Endothelial cell of umbilical vein (primary cell): ENCODE data around the gene RAD51B. TPM values are rescaled to one million over a fixed set of nuclear protein-coding genes. Genes with fewer than 3 reads are reported as not detected.

ENCODE experiments used
- BruUV-seq: library from RNA; stranded (reverse); fragments of 400-500 nt; replicated peaks from 2 replicates; lab custom pipeline; 2021; lab: Mats Ljungman, UMichigan
- CTCF ChIA-PET: fragments of 300-600, 350-600 bp; sonication (Branson Sonifier 250); formaldehyde crosslinking; loops from one replicate; lab custom pipeline; 2021; ENCODE audit warnings: antibody characterized with exemption, inconsistent platforms; lab: Charles Lee
- POLR2A ChIA-PET: fragments of 300-600, 350-600 bp; sonication (Branson Sonifier 250); formaldehyde crosslinking; loops from one replicate; lab custom pipeline; 2021; ENCODE audit warnings: antibody characterized with exemption, inconsistent platforms; lab: Charles Lee
- DNase-seq: peaks from one replicate; pipeline ENCODE4 v3.0.0-alpha.2; 2011; ENCODE audit warnings: low read depth, low spot score
- FAIRE-seq: peaks from 2 replicates; lab custom pipeline; 2011; peaks lifted over from hg19 to GRCh38; lab: Jason Lieb, UNC
- H2AFZ ChIP-seq: 2 replicates; pipeline ENCODE4 v1.6.0; 2012; ENCODE audit warnings: low read depth, low read length, control low read depth, inconsistent platforms
- H3K27ac ChIP-seq: 2 replicates; pipeline ENCODE4 v1.5.1; 2011; ENCODE audit warnings: low read depth, mild to moderate bottlenecking, control low read depth, low read length, moderate library complexity; ENCODE audit not compliant: insufficient read depth
- H3K27me3 ChIP-seq, 2 experiments: 2 replicates each; pipeline versions ENCODE4 v1.6.0 to v1.6.1; 2011; ENCODE audit warnings: low read length in 2 of 2, mixed read lengths in 1 of 2; ENCODE audit not compliant: control insufficient read depth in 2 of 2, insufficient read depth in 2 of 2
- H3K36me3 ChIP-seq, 2 experiments: 2 replicates in 1 of 2; 3 replicates in 1 of 2; pipeline ENCODE4 v1.5.1; 2011; ENCODE audit warnings: low read length in 2 of 2, mild to moderate bottlenecking in 1 of 2, moderate library complexity in 1 of 2; ENCODE audit not compliant: control insufficient read depth in 2 of 2, insufficient read depth in 2 of 2; ENCODE audit errors: extremely low read depth in 1 of 2
- H3K4me1 ChIP-seq: 3 replicates; pipeline ENCODE4 v1.5.1; 2011; ENCODE audit warnings: mild to moderate bottlenecking, low read length; ENCODE audit not compliant: control insufficient read depth, insufficient read depth; ENCODE audit errors: extremely low read depth
- H3K4me2 ChIP-seq: 2 replicates; pipeline ENCODE4 v1.6.1; 2011; ENCODE audit warnings: low read length, control low read depth, mixed read lengths; ENCODE audit not compliant: insufficient read depth
- H3K4me3 ChIP-seq, 3 experiments: fragments of 200-600 bp in 1 of 3; sonication (generic), shearing (Covaris generic) in 1 of 3; replicated peaks in 1 of 3; 2 replicates each; pipeline ENCODE4 v1.5.1; 2011 to 2016; ENCODE audit warnings: control low read depth in 3 of 3, low read length in 3 of 3, mild to moderate bottlenecking in 2 of 3, inconsistent platforms in 1 of 3, low read depth in 1 of 3, moderate library complexity in 1 of 3; ENCODE audit not compliant: insufficient read depth in 1 of 3
- H3K79me2 ChIP-seq: 2 replicates; pipeline ENCODE4 v1.6.0; 2012; ENCODE audit warnings: low read length, inconsistent platforms; ENCODE audit not compliant: control insufficient read depth, insufficient read depth
- H3K9ac ChIP-seq: replicated peaks from 2 replicates; pipeline ENCODE3; 2011; ENCODE audit warnings: low read length, control low read depth; ENCODE audit not compliant: insufficient read depth; ENCODE audit errors: extremely low read depth
- H3K9me1 ChIP-seq: replicated peaks from 3 replicates; pipeline ENCODE4 v1.6.0; 2011; ENCODE audit warnings: mild to moderate bottlenecking, low read length; ENCODE audit not compliant: control insufficient read depth, insufficient read depth; ENCODE audit errors: extremely low read depth
- H3K9me3 ChIP-seq: replicated peaks from 2 replicates; pipeline ENCODE4 v1.5.1; 2012; ENCODE audit warnings: low read length, inconsistent platforms; ENCODE audit not compliant: control insufficient read depth, insufficient read depth
- H4K20me1 ChIP-seq: replicated peaks from 2 replicates; pipeline ENCODE3; 2011; ENCODE audit warnings: mild to moderate bottlenecking, low read length; ENCODE audit not compliant: control insufficient read depth, insufficient read depth; ENCODE audit errors: extremely low read depth
- EZH2 ChIP-seq: IDR thresholded peaks from 2 replicates; pipeline ENCODE4 v1.6.1; 2012; ENCODE audit warnings: borderline replicate concordance, low read depth, mild to moderate bottlenecking, moderate library complexity, low read length, inconsistent platforms; ENCODE audit not compliant: severe bottlenecking
- FOS ChIP-seq: IDR thresholded peaks from 2 replicates; pipeline ENCODE4 v1.6.1; 2011; ENCODE audit warnings: mild to moderate bottlenecking, low read length, moderate library complexity, borderline replicate concordance; ENCODE audit not compliant: insufficient read depth
- GATA2 ChIP-seq: IDR thresholded peaks from 2 replicates; pipeline ENCODE4 v1.7.0; 2011; ENCODE audit warnings: low read depth, mild to moderate bottlenecking, moderate library complexity, mixed read lengths, low read length; ENCODE audit not compliant: insufficient read length, insufficient read depth
- JUN ChIP-seq: IDR thresholded peaks from 2 replicates; pipeline ENCODE4 v1.6.1; 2011; ENCODE audit warnings: borderline replicate concordance, low read depth; ENCODE audit not compliant: insufficient read length, insufficient read depth
- MYC ChIP-seq: IDR thresholded peaks from one replicate; pipeline ENCODE4 v1.6.1; 2011; ENCODE audit warnings: mild to moderate bottlenecking, low read depth, low read length
- POLR2A ChIP-seq: IDR thresholded peaks from 2 replicates; pipeline ENCODE4 v1.6.1; 2012; ENCODE audit warnings: low read depth, mild to moderate bottlenecking, control low read depth, low read length
- POLR2AphosphoS5 ChIP-seq: IDR thresholded peaks from 2 replicates; pipeline ENCODE4 v1.6.1; 2012; ENCODE audit warnings: low read depth, mild to moderate bottlenecking, control low read depth, low read length, moderate library complexity; ENCODE audit not compliant: insufficient read depth
- dilution Hi-C: fragments of 300-500 bp; cut with MboI; formaldehyde crosslinking; loops from one replicate; pipeline ENCODE4 v1.15.0; 2019; ENCODE audit warnings: low sequenced_read_pairs; ENCODE audit not compliant: extremely low pct_ligation_motif_present
- intact Hi-C: fragments of 100-400 bp; cut with micrococcal nuclease; formaldehyde crosslinking; loops from one replicate; pipeline ENCODE4 v1.10.0; 2022
- polyA plus RNA-seq, 4 experiments: library from polyadenylated mRNA; depleted of rRNA in 3 of 4; stranded (reverse) in 3 of 4; unstranded in 1 of 4; fragments of >200 nt; gene quantifications; 2 replicates each; pipeline versions ENCODE4 v1.2.1 to v1.2.3, GENCODE V29; 2011 to 2012; ENCODE audit warnings: missing spikeins in 1 of 4
- total RNA-seq: library from RNA; stranded (reverse); gene quantifications from 2 replicates; pipeline ENCODE4 v1.2.3, GENCODE V29; 2021
- TF ChIP-seq, protein P1 (sequence below), 2 donors: IDR thresholded peaks; 1 replicate in 1 of 2; 2 replicates in 1 of 2; pipeline ENCODE4 v1.5.1; 2011; ENCODE audit warnings: low read length in 2 of 2, mild to moderate bottlenecking in 2 of 2, moderate library complexity in 2 of 2, control low read depth in 1 of 2, inconsistent platforms in 1 of 2, low read depth in 1 of 2; ENCODE audit not compliant: insufficient read depth in 1 of 2; ENCODE audit errors: extremely low read depth in 1 of 2
- TF ChIP-seq, protein P2 (sequence below): IDR thresholded peaks from 2 replicates; pipeline ENCODE4 v1.6.1; 2011; ENCODE audit not compliant: insufficient read depth, insufficient read length

RAD51B gene
- total and polyA plus RNA-seq, 2 donors (not counting 3 experiments of a cell fraction or from before 2014, with no cell fraction given) = 3.9 to 19.0 TPM

DNA sequence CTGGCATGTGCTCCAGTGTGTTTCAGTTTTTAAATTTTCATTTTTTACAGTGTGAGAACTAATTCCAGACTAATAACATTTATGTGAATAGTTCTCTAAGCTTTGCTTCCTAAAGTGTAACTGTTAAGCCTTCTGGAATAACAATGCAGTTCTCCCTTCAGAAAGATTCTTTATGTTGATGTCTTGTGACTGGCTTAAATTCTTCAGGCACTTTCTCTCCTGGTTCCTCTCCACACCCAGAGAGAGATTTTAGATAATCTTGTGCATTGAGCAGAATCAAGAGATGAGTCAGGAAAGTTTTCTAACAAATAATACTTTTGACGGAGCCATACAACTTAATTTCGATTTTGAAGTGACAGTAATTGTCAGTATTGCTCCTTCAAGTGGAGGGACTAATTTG lies 118.5 kb downstream of the RAD51B start:
- CTCF ChIA-PET = interaction anchor here (1.0 to 2.4 kb wide), 5 partner anchors 304 to 906 kb away, joined by 3 to 12 read pairs (median 4); no protein-coding TSS in a partner anchor
- POLR2A ChIA-PET = interaction anchor here (0.6 kb wide), 1 partner anchor 343 kb away, joined by 3 read pairs; no protein-coding TSS in a partner anchor
- H3K79me2 ChIP-seq = no peaks in the 10 kb centered on the region
- no peaks in the 10 kb centered on the region for H4K20me1 ChIP-seq
- no peak overlapping the region for H2AFZ ChIP-seq
- dilution Hi-C loops (loop anchor here (25.0 kb wide), 1 partner anchor 874 kb away; no protein-coding TSS in a partner anchor), intact Hi-C loops (no loop called here)
- no peak overlapping the region for H3K4me2 ChIP-seq
- no peak for FAIRE-seq
- TF ChIP-seq EZH2 = no peak
- H3K27me3 ChIP-seq = no peaks in the 10 kb centered on the region
- no peak for DNase-seq
- no peaks in the 10 kb centered on the region for H3K9me1 ChIP-seq
- H3K9me3 ChIP-seq = no peaks in the 10 kb centered on the region
- BruUV-seq = no TSS peak
- H3K9ac ChIP-seq = no peak overlapping the region
- peaks cover 17% of the 10 kb centered on the region for H3K4me1 ChIP-seq
- no peaks in the 10 kb centered on the region for H3K36me3 ChIP-seq
- H3K4me3 ChIP-seq = no peak overlapping the region
- H3K27ac ChIP-seq = no peak overlapping the region

DNA sequence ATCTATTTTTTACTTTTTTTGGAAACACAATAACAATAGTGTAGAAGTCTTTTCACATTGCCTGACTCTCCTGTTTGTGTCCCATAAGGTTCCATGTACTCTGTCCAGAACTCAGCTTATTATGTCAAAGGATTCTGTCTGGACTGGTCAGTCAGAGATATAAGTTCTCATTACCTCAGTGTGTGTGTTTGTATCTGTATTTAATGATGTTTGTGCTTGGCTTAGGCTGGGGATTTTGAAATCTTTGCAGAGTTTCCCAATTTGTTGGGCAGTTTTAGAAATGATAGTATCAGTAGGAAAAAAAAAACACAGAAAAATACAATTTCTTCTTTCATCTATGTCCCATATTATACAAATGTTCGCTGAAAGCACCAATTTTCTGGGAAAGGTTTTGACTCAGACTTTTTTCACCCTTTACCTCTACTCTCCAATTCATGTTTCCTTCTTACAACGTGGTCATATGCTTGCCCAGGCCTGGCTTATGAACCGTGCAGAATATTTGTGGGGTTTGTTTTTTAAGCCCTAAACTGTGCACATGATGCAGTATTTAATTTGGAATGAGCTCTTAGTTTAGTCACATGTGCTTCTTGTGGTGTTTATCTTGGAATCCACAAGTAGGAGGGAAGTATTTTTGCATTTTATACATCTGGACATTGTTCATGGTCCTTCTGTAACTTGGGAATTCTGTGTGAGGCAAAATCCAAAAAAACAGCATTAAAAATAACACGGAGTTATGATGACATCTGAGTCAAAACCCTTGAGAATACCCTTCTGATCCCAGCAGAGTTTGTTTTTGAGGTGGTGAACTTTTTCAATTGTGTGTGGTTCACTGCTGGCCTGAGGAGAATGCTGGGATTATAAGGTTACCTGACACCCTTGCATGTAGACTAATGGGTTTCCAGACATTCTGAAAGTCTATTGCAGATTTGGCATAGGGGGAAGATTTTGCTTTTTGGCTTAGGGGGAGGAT lies 121.2 kb downstream of the RAD51B start:
- FAIRE-seq = peak; percentile 47
- Histone ChIP-seq H2AFZ (no peak overlapping the region), H3K4me2 (no peak overlapping the region), H3K9me1 (no peaks in the 10 kb centered on the region), H3K27ac (no peak overlapping the region), H3K4me1 (peaks cover 12% of the 10 kb centered on the region), H3K27me3 (no peaks in the 10 kb centered on the region), H4K20me1 (no peaks in the 10 kb centered on the region), H3K9me3 (no peaks in the 10 kb centered on the region), H3K79me2 (no peaks in the 10 kb centered on the region), H3K36me3 (no peaks in the 10 kb centered on the region), H3K4me3 (no peak overlapping the region), H3K9ac (no peak overlapping the region)
- dilution Hi-C loops = loop anchor here (25.0 kb wide), 1 partner anchor 872 kb away; no protein-coding TSS in a partner anchor
- peak; percentile 82 for DNase-seq
- TF ChIP-seq POLR2A (no peak), POLR2AphosphoS5 (no peak), EZH2 (no peak), GATA2 (no peak), MYC (no peak), JUN (no peak), FOS (no peak)
- TF ChIP-seq, protein P1, sequence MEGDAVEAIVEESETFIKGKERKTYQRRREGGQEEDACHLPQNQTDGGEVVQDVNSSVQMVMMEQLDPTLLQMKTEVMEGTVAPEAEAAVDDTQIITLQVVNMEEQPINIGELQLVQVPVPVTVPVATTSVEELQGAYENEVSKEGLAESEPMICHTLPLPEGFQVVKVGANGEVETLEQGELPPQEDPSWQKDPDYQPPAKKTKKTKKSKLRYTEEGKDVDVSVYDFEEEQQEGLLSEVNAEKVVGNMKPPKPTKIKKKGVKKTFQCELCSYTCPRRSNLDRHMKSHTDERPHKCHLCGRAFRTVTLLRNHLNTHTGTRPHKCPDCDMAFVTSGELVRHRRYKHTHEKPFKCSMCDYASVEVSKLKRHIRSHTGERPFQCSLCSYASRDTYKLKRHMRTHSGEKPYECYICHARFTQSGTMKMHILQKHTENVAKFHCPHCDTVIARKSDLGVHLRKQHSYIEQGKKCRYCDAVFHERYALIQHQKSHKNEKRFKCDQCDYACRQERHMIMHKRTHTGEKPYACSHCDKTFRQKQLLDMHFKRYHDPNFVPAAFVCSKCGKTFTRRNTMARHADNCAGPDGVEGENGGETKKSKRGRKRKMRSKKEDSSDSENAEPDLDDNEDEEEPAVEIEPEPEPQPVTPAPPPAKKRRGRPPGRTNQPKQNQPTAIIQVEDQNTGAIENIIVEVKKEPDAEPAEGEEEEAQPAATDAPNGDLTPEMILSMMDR (IDR thresholded peaks at IDR 0.05; ENCODE audit: extremely low read depth in 1 of 2, insufficient read depth in 1 of 2, low read depth in 1 of 2, low read length in 2 of 2) = no peak
- TF ChIP-seq, protein P2, sequence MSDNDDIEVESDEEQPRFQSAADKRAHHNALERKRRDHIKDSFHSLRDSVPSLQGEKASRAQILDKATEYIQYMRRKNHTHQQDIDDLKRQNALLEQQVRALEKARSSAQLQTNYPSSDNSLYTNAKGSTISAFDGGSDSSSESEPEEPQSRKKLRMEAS = no peak
- intact Hi-C loops = loop anchor here (5.0 to 10.0 kb wide), 3 partner anchors 517 to 744 kb away; no protein-coding TSS in a partner anchor
- ChIA-PET POLR2A (interaction anchor here (1.2 kb wide), 1 partner anchor 852 kb away, joined by 3 read pairs; the partner anchor contains the start of gene ZFP36L1), CTCF (interaction anchor here (0.8 to 3.6 kb wide), 9 partner anchors 7 to 903 kb away, joined by 3 to 24 read pairs (median 3); no protein-coding TSS in a partner anchor)
- BruUV-seq = no TSS peak
